GM12891 (cell line): Measurements from ENCODE around the gene TIMP2.

ENCODE experiments used
- PAX5 ChIP-seq: IDR thresholded peaks from 2 replicates; pipeline ENCODE4 v1.6.1; 2011; ENCODE audit warnings: low read length, moderate library complexity, mild to moderate bottlenecking; ENCODE audit not compliant: insufficient read depth, severe bottlenecking
- POLR2A ChIP-seq: IDR thresholded peaks from 2 replicates; pipeline ENCODE4 v1.6.1; 2011; ENCODE audit warnings: low read depth, low read length, control low read depth
- POLR2AphosphoS5 ChIP-seq: IDR thresholded peaks from 2 replicates; pipeline ENCODE4 v1.6.1; 2011; ENCODE audit warnings: low read depth, low read length, control low read depth
- POU2F2 ChIP-seq: IDR thresholded peaks from 2 replicates; pipeline ENCODE4 v1.6.1; 2011; ENCODE audit warnings: low read depth, mild to moderate bottlenecking, control low read depth, low read length, moderate library complexity
- SPI1 ChIP-seq: IDR thresholded peaks from 2 replicates; pipeline ENCODE4 v1.6.1; 2011; ENCODE audit warnings: low read depth, low read length, control low read depth
- TAF1 ChIP-seq: IDR thresholded peaks from 2 replicates; pipeline ENCODE4 v1.6.1; 2011; ENCODE audit warnings: low read depth, low read length, control low read depth

- TF ChIP-seq POLR2A (no peak), SPI1 (no peak), POU2F2 (no peak), POLR2AphosphoS5 (no peak), TAF1 (no peak), PAX5 (no peak)
These were observed 29.9 kb downstream of the TIMP2 start for GRCh38 chr17:78895322-78895721.
